HepG2 (cell line): Measurements from ENCODE around the gene PALM3. TPM values are rescaled to one million over a fixed set of nuclear protein-coding genes. Genes with fewer than 3 reads are reported as not detected.

Experiments
- CBX1 ChIP-seq: IDR thresholded peaks from one replicate; pipeline ENCODE4 v1.6.1; 2016; ENCODE audit warnings: antibody characterized with exemption, low read depth
- DRAP1 ChIP-seq: IDR thresholded peaks from 2 replicates; pipeline ENCODE4 v1.6.1; 2016; ENCODE audit warnings: missing genetic modification reagents, missing compliant biosample characterization
- KAT7 ChIP-seq: IDR thresholded peaks from 2 replicates; pipeline ENCODE4 v1.6.1; 2018; ENCODE audit warnings: borderline replicate concordance, missing compliant biosample characterization
- KLF16 ChIP-seq, 2 experiments: sonication (generic) in 1 of 2; formaldehyde crosslinking in 1 of 2; IDR thresholded peaks; 2 replicates each; pipeline versions ENCODE4 v1.6.1 to v1.8.0; 2016 to 2023; ENCODE audit warnings: missing genetic modification reagents in 2 of 2, missing compliant biosample characterization in 1 of 2
- LCORL ChIP-seq, 2 experiments: fragments of 450-650 bp in 1 of 2; sonication (generic) in 1 of 2; formaldehyde crosslinking in 1 of 2; IDR thresholded peaks; 2 replicates each; pipeline versions ENCODE4 v1.5.0 to v1.6.1; 2017 to 2020; ENCODE audit warnings: antibody characterized with exemption in 1 of 2, missing genetic modification reagents in 1 of 2
- MAFG ChIP-seq: sonication (generic); formaldehyde crosslinking; IDR thresholded peaks from 2 replicates; pipeline ENCODE4 v1.5.1; 2020; ENCODE audit warnings: mild to moderate bottlenecking, missing genetic modification reagents
- MAZ ChIP-seq, 2 experiments: sonication (generic) in 1 of 2; formaldehyde crosslinking in 1 of 2; IDR thresholded peaks; 2 replicates each; pipeline versions ENCODE4 v1.5.0 to v1.6.1; 2012 to 2020; ENCODE audit warnings: low read depth in 2 of 2, mild to moderate bottlenecking in 2 of 2, borderline replicate concordance in 1 of 2, improper control_type of control experiment in 1 of 2, low read length in 1 of 2, missing genetic modification reagents in 1 of 2, moderate library complexity in 1 of 2
- MYNN ChIP-seq: sonication (generic); formaldehyde crosslinking; IDR thresholded peaks from 2 replicates; pipeline ENCODE4 v1.4.0; 2020; ENCODE audit warnings: mild to moderate bottlenecking, low read depth, missing genetic modification reagents
- NR2F1 ChIP-seq, 2 experiments: fragments of 450-650 bp in 1 of 2; formaldehyde crosslinking in 1 of 2; IDR thresholded peaks; 2 replicates each; pipeline versions ENCODE4 v1.5.0 to v1.6.1; 2016 to 2020; ENCODE audit warnings: mild to moderate bottlenecking in 1 of 2, missing compliant biosample characterization in 1 of 2, missing genetic modification reagents in 1 of 2, moderate library complexity in 1 of 2
- POGZ ChIP-seq: sonication (generic); formaldehyde crosslinking; IDR thresholded peaks from 2 replicates; pipeline ENCODE4 v1.4.0; 2020; ENCODE audit warnings: mild to moderate bottlenecking, missing genetic modification reagents
- POLR2A ChIP-seq, 2 experiments: IDR thresholded peaks; 2 replicates each; pipeline ENCODE4 v1.6.1; 2011; ENCODE audit warnings: low read depth in 2 of 2, low read length in 2 of 2, mild to moderate bottlenecking in 1 of 2, moderate library complexity in 1 of 2; ENCODE audit not compliant: insufficient read depth in 1 of 2
- PRMT3 ChIP-seq: sonication (generic); formaldehyde crosslinking; IDR thresholded peaks from 2 replicates; pipeline ENCODE4 v1.8.1; 2022; ENCODE audit warnings: low read depth, mild to moderate bottlenecking, moderate library complexity, missing genetic modification reagents, borderline replicate concordance
- RARA ChIP-seq: IDR thresholded peaks from 2 replicates; pipeline ENCODE4 v1.6.1; 2016; ENCODE audit warnings: missing genetic modification reagents, missing compliant biosample characterization
- RCOR2 ChIP-seq: IDR thresholded peaks from 2 replicates; pipeline ENCODE4 v1.6.1; 2016; ENCODE audit warnings: missing biosample characterization, missing genetic modification reagents
- RFX5 ChIP-seq: IDR thresholded peaks from 2 replicates; pipeline ENCODE4 v1.6.1; 2011; ENCODE audit warnings: low read depth, low read length, improper control_type of control experiment
- STAT5B ChIP-seq: sonication (generic); formaldehyde crosslinking; IDR thresholded peaks from 2 replicates; pipeline ENCODE4 v1.4.0; 2020; ENCODE audit warnings: missing genetic modification reagents
- TAF15 ChIP-seq: fragments of 200-400 bp; formaldehyde crosslinking; IDR thresholded peaks from one replicate; pipeline ENCODE4 v1.6.1; 2018; ENCODE audit warnings: mild to moderate bottlenecking, low read depth, low read length; ENCODE audit not compliant: poor library complexity, severe bottlenecking
- THAP8 ChIP-seq: sonication (generic); formaldehyde crosslinking; IDR thresholded peaks from 2 replicates; pipeline ENCODE4 v1.5.1; 2020; ENCODE audit warnings: missing genetic modification reagents, mild to moderate bottlenecking, borderline replicate concordance
- XRCC5 ChIP-seq: fragments of 200-400 bp; formaldehyde crosslinking; optimal IDR thresholded peaks from 2 replicates; pipeline ENCODE3; 2017; ENCODE audit warnings: mild to moderate bottlenecking, low read length
- ZMAT3 ChIP-seq: sonication (generic); formaldehyde crosslinking; conservative IDR thresholded peaks from 2 replicates; pipeline ENCODE4 v1.7.0; 2021; ENCODE audit warnings: missing genetic modification reagents
- ZNF274 ChIP-seq: sonication (generic); formaldehyde crosslinking; IDR thresholded peaks from 2 replicates; pipeline ENCODE4 v1.5.1; 2020; ENCODE audit warnings: mild to moderate bottlenecking, missing genetic modification reagents
- ZNF547 ChIP-seq: sonication (generic); formaldehyde crosslinking; IDR thresholded peaks from 2 replicates; pipeline ENCODE4 v1.5.1; 2020; ENCODE audit warnings: mild to moderate bottlenecking, missing genetic modification reagents
- ZNF747 ChIP-seq: sonication (generic); formaldehyde crosslinking; IDR thresholded peaks from 2 replicates; pipeline ENCODE4 v1.8.1; 2023; ENCODE audit warnings: missing genetic modification reagents, mild to moderate bottlenecking, borderline replicate concordance
- polyA plus RNA-seq, 8 experiments: library from polyadenylated mRNA; depleted of rRNA in 3 of 8; stranded (reverse) in 7 of 8; unstranded in 1 of 8; fragments of >200 nt; fragmentation: Illumina TruSeq in 4 of 8; extraction: Trizol in 4 of 8; gene quantifications; 2 replicates each; pipeline versions ENCODE4 v1.2.1 to v1.2.3, GENCODE V29; 2011 to 2016; ENCODE audit warnings: low read depth in 4 of 8, missing spikeins in 1 of 8, mixed read lengths in 1 of 8; ENCODE audit not compliant: insufficient read depth in 1 of 8
- total RNA-seq, 5 experiments: library from RNA; depleted of rRNA; stranded (reverse); fragments of >200 nt; fragmentation: Illumina TruSeq; extraction: Trizol; gene quantifications; 2 replicates each; pipeline ENCODE4 v1.2.3, GENCODE V29; 2016; ENCODE audit warnings: low read depth in 1 of 5
- TF ChIP-seq, protein P1 (sequence below): sonication (generic); formaldehyde crosslinking; IDR thresholded peaks from 2 replicates; pipeline ENCODE4 v1.5.0; 2020; ENCODE audit warnings: missing genetic modification reagents, mild to moderate bottlenecking, borderline replicate concordance
- TF ChIP-seq, protein P2 (sequence below): sonication (generic); formaldehyde crosslinking; IDR thresholded peaks from 2 replicates; pipeline ENCODE4 v1.8.1; 2023; ENCODE audit warnings: missing genetic modification reagents, mild to moderate bottlenecking, borderline replicate concordance
- TF ChIP-seq, protein P3 (sequence below): sonication (generic); formaldehyde crosslinking; IDR thresholded peaks from 2 replicates; pipeline ENCODE4 v1.8.0; 2022; ENCODE audit warnings: missing genetic modification reagents, mild to moderate bottlenecking, borderline replicate concordance

The PALM3 gene
- total and polyA plus RNA-seq, 2 of the 13 experiments (the other 11 are each of a cell fraction or from before 2014, with no cell fraction given), result 0.79 to 2.4 TPM

DNA sequence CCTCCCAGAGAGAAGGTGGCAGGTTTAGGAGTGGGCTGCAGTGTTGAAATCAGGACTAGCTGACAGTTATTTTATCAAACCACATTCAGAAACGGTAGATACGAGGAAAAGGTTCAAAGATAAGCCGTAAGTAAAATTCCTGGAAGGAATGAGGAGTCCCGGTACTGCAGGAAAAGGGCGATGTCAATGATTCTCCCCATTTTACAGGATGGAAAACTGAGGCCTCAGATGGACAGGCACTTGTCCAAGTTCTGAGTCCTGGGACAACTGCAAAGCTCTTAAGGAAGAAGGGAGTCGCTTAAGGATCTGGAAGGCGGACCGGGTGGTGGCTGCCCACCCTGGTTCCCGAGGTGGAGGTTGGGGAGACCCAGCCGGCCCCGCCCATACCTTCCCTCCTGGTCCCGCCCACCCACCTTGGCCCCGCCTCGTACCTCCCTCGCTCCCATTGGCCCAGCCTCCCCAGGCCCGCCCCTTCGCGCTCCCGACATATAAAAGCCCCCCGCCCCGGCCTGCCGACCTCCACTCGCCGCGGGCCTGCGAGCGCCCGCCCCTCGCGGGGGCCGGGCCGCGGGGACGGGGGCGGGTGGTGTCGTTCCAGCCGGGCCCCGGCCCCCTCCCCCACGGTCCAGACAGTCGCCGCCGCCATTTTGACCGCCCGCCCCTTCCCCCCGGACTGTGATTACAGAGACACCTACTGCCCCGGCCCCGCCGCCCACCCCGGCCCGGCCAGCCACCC lies 56.4 kb downstream of the PALM3 start (continued):
- TF ChIP-seq MAZ (IDR thresholded peaks at IDR 0.05; ENCODE audit: borderline replicate concordance, low read depth, low read length) (peak; percentile 89), MAZ (CRISPR knock-in tag; IDR thresholded peaks at IDR 0.05; ENCODE audit: low read depth) (peak; percentile 56; the same call in 1 of the 2 replicates), ZNF747 (CRISPR knock-in tag) (no peak), POGZ (CRISPR knock-in tag) (peak; percentile 63; the same call in 1 of the 2 replicates), STAT5B (no peak), ZNF274 (CRISPR knock-in tag) (no peak), PRMT3 (no peak), LCORL (IDR thresholded peaks at IDR 0.05) (no peak), LCORL (CRISPR knock-in tag; IDR thresholded peaks at IDR 0.05) (0 out of 2 replicates have a peak, but pooled peaks have one; percentile 2), CBX1 (peak; percentile 56), ZMAT3 (no peak), THAP8 (no peak), RARA (CRISPR knock-in tag) (no peak), XRCC5 (no peak), MYNN (CRISPR knock-in tag) (no peak), NR2F1 (CRISPR knock-in tag; IDR thresholded peaks at IDR 0.05) (0 out of 4 replicates have a peak, but pooled peaks of 1 of the 2 experiments have one; percentile 14), KAT7 (CRISPR knock-in tag) (0 out of 2 replicates have a peak, but pooled peaks have one; percentile 23), ZNF547 (CRISPR knock-in tag) (no peak), TAF15 (no peak), MAFG (no peak), RCOR2 (CRISPR knock-in tag) (peak; percentile 98), POLR2A (IDR thresholded peaks at IDR 0.05; ENCODE audit: insufficient read depth in 1 of 2, low read depth in 2 of 2, low read length in 2 of 2) (peak; percentile 24 to 52; a peak in 3 of 4 replicates), KLF16 (CRISPR knock-in tag; IDR thresholded peaks at IDR 0.05) (no peak), DRAP1 (CRISPR knock-in tag) (no peak; the same call in 1 of the 2 replicates), RFX5 (no peak)
- TF ChIP-seq, protein P1, sequence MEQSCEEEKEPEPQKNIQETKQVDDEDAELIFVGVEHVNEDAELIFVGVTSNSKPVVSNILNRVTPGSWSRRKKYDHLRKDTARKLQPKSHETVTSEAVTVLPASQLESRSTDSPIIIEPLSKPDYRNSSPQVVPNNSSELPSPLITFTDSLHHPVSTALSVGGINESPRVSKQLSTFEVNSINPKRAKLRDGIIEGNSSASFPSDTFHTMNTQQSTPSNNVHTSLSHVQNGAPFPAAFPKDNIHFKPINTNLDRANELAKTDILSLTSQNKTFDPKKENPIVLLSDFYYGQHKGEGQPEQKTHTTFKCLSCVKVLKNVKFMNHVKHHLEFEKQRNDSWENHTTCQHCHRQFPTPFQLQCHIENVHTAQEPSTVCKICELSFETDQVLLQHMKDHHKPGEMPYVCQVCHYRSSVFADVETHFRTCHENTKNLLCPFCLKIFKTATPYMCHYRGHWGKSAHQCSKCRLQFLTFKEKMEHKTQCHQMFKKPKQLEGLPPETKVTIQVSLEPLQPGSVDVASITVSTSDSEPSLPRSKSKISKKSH (CRISPR knock-in tag), result no peak
- TF ChIP-seq, protein P2, sequence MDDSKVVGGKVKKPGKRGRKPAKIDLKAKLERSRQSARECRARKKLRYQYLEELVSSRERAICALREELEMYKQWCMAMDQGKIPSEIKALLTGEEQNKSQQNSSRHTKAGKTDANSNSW (CRISPR knock-in tag), result no peak
- TF ChIP-seq, protein P3, sequence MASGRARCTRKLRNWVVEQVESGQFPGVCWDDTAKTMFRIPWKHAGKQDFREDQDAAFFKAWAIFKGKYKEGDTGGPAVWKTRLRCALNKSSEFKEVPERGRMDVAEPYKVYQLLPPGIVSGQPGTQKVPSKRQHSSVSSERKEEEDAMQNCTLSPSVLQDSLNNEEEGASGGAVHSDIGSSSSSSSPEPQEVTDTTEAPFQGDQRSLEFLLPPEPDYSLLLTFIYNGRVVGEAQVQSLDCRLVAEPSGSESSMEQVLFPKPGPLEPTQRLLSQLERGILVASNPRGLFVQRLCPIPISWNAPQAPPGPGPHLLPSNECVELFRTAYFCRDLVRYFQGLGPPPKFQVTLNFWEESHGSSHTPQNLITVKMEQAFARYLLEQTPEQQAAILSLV (CRISPR knock-in tag), result no peak
